Measurements from ENCODE around the gene ELOA. TPM values are rescaled to one million over a fixed set of nuclear protein-coding genes. Genes with fewer than 3 reads are reported as not detected.
A peak's percentile ranks its signal among the peaks of the same experiment; 100 is the strongest.

ELOA gene, protein sequence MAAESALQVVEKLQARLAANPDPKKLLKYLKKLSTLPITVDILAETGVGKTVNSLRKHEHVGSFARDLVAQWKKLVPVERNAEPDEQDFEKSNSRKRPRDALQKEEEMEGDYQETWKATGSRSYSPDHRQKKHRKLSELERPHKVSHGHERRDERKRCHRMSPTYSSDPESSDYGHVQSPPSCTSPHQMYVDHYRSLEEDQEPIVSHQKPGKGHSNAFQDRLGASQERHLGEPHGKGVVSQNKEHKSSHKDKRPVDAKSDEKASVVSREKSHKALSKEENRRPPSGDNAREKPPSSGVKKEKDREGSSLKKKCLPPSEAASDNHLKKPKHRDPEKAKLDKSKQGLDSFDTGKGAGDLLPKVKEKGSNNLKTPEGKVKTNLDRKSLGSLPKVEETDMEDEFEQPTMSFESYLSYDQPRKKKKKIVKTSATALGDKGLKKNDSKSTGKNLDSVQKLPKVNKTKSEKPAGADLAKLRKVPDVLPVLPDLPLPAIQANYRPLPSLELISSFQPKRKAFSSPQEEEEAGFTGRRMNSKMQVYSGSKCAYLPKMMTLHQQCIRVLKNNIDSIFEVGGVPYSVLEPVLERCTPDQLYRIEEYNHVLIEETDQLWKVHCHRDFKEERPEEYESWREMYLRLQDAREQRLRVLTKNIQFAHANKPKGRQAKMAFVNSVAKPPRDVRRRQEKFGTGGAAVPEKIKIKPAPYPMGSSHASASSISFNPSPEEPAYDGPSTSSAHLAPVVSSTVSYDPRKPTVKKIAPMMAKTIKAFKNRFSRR
- polyA plus RNA-seq (ENCODE audit: insufficient read length) = 33.6 TPM

DNA sequence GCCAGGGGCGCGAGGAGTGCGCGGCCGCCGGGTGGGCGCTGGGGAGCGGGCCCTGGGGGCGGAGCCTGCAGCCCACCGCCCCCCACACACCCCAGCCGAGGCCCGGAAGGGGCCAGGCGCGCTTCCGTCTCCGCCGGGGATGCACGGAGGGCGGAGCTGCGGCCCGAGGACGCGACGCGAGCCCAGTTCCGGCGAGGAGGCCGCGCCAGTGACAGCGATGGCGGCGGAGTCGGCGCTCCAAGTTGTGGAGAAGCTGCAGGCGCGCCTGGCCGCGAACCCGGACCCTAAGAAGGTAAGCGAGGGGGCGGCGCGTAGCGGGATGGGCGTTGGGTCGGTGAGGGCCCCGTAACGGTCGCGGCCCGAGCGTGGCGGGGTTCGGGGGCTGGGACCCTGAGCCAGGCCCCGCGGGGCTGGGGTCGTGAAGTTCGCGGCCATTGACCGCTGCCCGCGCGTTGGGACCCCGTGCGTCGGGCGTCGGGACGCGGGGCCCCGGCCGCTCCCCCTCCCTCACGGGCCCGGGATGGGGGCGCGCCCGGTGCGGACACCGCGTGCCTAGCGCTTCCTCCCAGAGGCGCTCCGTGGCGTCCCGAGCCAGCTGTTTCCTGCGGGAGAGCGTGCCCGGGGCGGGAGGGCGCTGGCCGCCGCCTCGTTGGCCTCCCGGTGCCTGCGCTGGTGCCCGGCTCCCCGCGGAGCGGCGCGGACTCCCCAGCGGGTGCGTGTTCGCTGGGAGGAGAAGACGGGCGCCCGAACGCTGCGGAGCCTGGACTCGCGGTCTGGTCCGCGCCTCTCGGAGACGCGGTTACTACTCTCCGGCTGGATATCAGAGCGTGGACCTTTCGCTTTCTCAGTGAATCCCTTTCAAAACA, at the start of gene ELOA:
TSS of gene ELOA (plus strand) at position 185 of the 866 bp plus-strand sequence. CDS start at position 218, 33 bp downstream.
- peak; percentile 87 for DNase-seq

DNA sequence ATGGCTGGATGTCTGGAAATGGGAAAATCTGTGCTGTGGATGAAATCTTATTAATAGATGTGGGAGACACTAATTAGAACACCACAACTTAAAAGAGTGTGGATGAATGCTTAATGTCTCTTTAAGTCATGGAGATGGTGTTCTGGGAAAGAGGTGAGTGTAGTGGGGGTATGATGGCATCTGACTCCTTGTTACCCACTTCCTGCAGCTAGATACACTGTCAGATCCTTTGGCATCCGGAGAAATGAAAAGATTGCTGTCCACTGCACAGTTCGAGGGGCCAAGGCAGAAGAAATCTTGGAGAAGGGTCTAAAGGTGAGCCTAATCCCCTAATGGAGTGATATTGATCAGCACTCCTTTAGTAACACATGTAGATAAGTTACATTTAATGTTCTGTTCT, 49.7 kb upstream of the ELOA start:
- no peak for DNase-seq

DNA sequence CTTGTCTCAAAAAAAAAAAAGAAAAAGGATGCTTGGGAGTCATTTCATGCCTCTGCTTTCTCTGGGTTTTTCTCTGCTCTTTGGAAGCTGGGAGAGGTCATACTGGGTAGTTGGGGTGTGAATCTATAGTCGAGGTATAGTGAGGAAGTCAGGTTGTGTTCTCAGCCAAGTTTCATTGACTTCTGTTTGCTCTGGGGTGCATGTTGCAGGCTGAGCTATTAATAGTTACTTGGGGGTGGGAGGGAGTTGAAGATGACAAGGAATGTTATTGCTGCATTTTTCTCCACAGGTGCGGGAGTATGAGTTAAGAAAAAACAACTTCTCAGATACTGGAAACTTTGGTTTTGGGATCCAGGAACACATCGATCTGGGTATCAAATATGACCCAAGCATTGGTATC, 48.9 kb upstream of the ELOA start:
- DNase-seq = no peak

DNA sequence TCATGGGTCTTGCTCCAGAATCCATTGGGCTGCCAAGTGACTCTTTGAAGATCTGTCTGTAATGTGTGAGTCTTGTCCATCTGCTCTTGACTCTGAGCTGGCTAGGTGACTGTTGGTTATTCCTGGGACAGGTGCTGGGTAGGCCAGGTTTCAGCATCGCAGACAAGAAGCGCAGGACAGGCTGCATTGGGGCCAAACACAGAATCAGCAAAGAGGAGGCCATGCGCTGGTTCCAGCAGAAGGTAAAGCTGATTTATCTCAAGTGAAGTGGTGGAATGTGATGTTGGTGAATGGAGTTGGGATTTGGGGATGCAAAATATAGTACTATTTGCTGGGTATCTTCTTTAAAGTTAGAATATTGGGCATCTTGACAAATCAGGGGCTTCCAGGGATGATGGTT, 47.6 kb upstream of the ELOA start:
- no peak for DNase-seq

DNA sequence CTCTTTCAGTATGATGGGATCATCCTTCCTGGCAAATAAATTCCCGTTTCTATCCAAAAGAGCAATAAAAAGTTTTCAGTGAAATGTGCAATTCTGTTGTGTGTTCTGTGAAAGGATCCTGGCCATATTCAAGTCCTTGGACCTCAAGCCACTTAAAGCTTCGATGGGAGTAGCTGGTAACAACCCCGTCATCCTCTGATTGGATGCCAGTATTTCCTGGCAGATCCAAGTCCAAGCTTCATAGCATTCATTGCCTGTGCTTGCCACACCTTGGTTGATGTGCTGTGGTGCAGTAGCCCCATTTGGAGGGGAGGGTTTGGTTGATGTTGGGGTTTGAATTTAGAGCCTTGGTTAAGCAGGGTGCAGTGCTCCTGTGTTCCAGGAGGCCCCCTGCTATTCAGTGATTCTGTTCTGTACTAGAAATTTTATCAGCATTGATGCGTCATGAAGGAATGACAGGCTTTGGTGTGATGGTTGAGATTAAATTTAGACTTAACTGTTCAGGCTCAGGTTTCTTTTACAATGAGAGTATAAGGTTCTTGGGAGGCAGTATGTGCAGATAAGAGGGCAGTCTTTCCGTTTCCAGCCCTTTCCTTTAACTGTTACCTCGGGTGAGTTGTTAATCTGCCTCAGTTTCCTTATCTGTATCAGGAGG, 46.8 kb upstream of the ELOA start:
- no peak for DNase-seq

DNA sequence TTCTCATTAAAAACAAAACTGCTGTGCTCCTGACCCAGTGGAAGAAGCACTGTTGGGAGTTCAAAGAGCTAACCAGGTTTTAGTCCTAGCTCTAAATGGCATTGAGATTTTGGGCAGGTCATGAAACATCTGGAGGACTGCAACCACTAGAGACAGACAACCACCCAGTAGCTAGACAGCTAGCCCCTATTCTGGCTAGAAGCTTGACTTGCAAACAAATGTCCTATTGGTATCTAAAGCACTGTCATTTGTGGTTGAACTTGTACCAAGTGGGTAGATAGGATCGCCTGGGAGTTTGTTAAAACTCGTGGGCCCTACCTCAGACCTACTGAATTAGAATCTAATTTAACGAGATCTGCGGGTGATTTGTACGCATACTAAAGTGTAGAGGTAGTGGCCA, 44.8 kb upstream of the ELOA start:
- DNase-seq = no peak

DNA sequence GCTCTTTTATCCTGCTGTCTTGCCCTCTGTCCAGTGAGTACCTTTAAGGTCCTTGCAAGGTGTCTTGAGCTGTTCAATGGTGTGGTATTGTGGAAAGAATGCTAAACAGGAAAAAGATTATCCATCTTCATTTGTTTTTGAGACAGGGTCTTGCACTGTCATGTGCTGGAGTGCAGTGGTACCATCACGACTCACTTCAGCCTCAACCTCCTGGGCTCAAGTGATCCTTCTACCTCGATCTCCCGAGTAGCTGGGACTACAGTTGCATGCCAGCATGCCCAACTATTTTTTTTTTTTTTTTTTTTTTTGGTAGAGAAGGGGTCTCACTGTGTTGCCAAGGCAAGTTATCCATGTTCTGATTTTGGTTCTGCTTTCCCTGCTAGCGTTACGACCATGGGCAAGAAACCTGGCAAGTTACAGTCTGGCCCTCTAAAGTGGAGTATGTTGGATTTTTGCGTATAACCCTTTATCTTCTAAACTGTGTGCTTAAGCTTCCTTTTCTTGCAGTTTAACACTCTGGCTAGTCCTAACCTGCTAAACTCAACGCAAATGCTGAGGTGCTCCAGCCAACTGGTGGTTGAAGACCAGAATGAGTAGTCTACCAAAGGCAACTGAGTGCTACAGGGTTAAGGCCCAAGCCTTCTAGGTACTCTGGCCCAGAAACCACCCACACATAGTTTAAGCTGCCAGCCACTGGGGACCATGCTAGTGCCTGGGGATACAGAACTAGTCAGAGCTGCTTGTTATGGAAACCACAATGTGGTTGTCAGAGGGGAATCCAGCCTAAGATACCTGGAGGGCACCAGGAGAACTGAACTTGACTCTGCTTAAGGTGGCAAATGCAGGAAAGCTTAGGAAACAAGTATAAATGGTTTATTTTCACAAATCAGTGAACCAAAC, 43.7 kb upstream of the ELOA start:
- DNase-seq = no peak

DNA sequence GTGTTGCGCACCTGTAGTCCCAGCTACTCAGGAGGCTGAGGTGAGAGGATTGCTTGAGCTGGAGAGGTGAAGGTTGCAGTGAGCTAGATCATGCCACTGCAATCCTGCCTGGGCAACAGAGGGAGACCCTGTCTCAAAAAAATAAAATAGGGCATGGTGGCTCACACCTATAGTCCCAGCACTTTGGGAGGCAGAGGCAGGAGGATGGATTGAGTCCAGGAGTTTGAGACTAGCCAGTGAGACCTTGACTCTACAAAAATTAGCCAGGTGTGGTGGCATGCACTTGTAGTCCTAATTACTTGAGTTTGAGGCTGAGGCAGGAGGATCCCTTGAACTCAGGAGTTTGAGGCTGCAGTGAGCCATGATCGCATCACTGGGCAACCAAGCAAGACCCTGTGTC, 42.0 kb upstream of the ELOA start:
- no peak for DNase-seq

DNA sequence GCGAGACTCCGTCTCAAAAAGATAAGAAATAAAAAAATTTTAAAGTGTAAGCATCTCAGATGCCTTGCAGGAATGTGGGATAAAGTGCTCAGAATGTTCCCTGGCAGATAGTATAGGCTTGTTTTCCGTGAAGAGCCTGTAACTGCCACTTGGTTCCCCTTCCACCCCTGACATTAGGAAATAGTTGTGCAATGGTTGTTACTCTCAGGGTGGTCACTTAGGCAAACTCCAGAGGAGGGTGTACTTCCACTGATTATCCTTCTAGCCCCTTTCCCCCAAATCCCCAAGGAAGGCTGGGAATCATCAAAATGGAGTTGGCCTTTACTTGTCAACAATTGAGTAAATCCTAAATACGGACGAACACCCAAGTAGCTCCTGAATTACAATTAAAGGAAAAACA, 41.3 kb upstream of the ELOA start:
- no peak for DNase-seq

DNA sequence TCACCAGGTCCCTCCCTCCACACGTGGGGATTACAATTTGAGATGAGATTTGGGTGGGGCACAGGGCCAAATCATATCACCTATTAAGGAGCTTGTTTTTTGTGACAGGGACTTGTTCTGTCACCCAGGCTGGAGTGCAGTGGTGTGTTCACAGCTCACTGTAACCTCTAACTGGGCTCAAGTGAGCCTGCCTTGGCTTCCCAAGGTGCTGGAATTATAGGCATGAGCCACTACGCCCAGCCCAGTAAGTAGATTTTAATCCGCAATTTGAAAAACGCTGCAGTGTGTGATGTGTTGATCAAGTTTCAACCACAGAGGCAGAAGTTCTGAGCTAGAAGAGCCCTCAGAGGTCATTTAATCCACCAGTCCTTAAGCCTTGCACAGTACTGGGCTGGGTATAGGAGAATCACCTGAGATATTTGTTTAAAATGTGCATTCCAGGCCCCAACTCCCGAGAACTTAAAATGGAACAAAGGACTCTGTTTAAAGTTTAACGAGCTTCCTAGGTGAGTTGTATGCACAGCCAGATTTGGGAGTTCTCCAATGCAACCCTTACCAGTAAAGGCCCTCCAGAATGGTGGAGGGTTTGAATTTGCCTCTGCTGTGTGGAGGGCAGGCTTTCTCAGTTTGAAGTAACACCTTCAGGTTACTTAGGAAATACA, 38.3 kb upstream of the ELOA start:
- DNase-seq = no peak

DNA sequence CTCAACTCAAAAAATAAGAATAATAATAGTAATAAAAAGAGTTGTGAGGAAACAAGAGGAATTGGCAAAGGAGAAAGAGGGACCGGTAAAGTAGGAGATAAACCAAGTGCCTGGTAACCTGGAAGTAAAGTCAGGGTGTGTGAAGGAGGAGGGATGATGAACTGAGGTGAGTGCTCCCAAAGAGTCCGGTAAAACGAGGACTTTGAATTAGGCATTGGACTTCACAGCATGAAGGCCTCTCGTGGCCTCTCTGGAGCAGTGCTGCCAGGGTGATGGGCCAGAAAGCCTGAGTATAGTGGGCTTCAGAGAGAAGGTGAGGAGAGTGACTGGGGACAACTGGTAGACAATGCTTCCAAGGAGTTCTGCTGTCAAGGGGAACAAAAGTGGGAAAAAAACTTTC, 34.0 kb upstream of the ELOA start:
- no peak for DNase-seq

DNA sequence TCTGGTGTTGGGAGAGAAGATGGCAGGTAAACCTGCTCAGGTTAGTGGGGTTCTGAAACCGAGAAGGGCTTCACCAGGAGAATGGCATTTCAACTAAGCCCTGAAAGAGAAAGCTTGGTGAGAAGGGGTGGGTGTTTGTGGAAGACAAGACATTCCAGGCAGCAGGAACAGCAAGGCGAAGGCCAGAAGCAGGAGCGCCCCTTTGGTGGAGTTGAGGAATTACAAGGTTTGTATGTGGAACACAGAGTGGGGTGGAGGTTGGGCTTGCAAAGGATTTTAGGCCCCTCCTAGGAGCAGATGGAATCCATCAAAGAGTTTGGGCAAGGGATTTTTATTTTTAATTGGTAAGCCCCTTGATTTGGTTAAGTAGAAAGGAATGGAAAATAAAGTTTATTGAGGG, 24.8 kb upstream of the ELOA start:
- DNase-seq = no peak

DNA sequence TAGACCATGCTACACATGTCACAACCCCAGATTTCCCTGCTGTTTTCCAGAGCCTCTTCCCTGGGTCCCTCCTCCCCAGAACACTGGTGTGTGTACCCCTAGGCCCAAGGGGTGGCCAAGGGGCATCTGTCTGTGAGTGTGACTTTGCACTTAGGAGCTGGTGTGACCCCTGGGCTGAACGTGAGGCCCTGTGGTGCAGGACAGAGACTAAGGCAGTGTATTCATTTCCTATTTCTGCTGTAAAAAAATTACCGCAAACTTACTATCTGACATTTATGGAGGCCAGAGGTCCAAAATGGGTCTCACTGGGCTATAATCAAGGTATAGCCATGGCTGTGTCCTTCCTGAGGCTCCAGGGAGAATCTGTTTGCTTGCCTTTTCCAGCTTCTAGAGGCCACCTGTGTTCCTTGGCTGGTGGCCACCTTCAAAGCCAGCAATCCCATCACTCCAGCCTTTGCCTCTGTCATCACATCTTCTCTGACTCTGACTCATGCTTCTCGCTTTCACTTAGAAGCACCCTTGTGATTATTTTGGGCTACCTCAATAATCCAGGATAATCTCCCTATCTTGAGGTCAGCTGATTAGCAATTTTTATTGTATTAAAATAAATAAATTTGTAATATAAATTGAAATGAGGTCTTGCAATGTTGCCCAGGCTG, 24.0 kb upstream of the ELOA start:
- DNase-seq = no peak

DNA sequence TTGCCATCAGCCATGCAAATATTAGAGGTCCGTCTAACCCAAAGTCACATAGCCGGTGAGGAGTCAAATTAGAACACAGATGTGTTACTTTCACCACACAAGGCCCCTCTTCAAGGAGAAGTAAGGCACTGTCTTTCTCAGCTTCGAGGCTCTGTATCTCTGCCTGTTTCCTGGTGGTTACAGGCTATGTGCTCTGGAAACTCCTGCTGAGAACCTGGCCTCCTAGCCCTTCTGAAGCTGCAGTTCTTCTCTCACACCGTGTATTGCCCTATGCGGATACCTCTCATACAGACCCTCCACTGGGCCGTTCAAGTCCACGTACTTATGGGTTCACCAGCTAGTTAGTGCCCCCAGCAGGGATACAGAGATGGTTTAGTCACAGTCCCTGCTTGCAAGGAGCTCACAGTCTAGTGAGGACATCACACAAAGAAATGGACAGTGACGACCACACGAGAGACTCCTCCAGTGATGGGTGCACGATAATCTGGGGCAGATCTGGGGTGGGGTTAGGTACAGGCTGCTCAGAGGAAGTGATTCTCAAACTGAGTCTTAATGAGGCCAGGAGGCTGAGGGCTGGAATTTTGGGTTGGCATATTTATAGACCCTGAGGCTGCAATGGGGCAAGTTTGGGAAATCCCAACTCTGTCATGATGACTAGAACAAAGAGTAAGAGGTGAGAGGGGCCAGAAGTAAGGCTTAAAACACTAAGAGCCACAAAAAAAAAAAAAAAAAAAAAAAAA, 22.8 kb upstream of the ELOA start:
- DNase-seq = no peak

DNA sequence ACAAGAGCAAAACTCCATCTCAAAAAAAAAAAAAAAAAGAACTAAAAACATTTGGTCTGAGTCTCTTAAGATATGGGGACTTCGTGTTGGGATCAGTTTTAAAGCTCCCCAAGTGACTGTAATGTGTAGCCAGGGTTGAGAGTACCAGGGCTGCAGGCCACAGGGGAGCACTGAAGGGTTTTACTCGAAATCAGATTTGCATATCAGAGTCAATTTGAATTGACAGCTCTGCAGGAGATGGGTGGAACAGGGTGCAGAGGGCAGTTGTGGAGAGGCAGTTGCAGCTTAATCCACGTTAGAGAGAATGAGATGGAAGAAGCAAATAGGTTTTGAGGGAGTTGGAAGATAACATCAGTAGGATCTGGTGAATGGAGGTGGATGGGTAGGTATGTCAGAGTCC, 20.6 kb upstream of the ELOA start:
- no peak for DNase-seq

DNA sequence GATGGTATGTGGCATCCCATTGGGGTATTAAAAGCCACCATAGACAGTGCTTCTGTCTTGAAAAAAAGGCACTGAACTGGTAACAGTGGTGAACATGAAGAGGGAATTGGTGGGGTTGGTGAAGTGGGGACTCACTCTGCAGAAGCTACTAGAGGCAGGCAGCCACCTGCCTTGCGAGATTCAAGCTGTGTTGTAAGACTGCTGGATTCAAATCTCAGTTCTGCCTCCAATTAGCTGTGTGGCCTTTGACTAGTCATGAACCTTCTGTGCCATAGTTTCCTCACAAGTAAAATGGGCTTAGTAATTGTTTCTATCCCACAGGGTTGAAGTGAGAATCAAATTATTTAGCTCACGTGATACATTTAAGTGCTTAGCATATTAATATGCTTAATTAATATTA, 16.6 kb upstream of the ELOA start:
- DNase-seq = no peak

DNA sequence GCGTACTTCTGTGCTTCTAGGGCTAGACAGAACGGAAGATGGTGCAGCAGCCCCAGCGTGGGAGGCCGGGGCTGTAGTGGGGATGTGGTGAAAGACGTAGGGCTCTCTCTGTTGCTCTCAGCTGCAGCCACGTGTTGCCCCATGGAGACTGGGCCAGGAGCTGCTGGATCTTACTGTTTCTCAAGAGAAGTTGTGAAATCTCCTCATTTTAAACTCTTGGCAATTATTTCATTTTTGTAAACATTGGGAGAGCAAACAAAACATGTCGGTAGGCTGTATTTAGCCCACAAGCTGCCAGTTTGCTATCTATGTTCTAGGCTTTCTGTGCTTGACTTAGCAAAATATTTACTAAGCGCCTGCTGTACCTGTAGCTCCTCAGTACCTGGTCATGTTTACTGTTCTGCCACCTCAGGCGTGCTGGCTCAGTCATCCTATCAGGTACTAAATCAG, 15.9 kb upstream of the ELOA start:
- DNase-seq = no peak

DNA sequence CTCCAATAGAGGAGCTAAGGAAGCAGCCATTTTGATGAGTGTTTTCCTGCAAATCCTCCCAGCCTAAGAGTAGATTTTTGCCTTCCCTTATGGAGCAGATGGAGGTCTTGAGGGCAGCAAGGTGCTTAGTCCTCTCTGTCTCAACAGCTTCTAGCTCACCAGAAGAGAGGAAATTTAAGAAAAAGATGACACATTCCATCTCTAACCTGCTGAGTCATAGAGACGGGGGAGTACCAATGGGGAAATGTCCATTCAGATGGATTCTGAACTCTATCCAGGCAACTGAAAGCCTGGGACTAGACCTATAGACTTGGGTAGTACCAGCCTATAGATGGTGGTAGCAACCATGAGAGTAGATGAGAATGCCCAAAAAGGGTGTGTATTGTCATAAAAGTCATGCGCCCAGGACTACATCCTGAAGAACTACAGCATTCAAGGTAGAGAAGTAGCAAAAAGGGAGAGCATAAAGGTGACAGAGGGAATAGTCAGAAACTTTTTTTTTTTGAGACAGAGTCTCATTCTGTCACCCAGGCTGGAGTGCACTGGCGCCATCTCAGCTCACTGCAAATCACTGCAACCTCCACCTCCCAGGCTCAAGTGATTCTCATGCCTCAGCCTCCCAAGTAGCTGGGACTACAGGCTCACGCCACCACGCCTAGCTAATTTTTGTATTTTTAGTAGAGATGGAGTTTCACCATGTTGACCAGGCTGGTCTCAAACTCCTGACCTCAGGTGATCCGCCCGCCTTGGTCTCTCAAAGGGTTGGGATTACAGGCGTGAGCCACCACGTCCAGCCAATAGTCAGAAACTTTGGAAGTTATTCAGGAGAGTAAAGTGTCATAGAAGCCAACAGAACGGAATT, 10.7 kb upstream of the ELOA start:
- no peak for DNase-seq
